Large intestine (tissue), 3 donors: ENCODE results near the gene CEACAM7. TPM values are rescaled to one million over a fixed set of nuclear protein-coding genes. Genes with fewer than 3 reads are reported as not detected.
A peak's percentile ranks its signal among the peaks of the same experiment; 100 is the strongest.
"Not testable (repeated sequence)": the region's sequence is repeated elsewhere in the genome, so short reads cannot be mapped to it uniquely, and the experiment has no call there.

ENCODE experiments used
- DNase-seq, 2 donors: peaks; one replicate each; pipeline versions ENCODE4 v3.0.0 to v3.0.0-alpha.2; 2013
- H3K27ac ChIP-seq: one replicate; pipeline ENCODE4 v1.5.1; 2013; ENCODE audit warnings: low read length
- H3K27me3 ChIP-seq: 2 replicates; pipeline ENCODE4 v1.6.1; 2013; ENCODE audit warnings: low read length; ENCODE audit not compliant: control insufficient read depth, insufficient read depth
- H3K36me3 ChIP-seq: 2 replicates; pipeline ENCODE4 v1.6.1; 2013; ENCODE audit warnings: low read length; ENCODE audit not compliant: control insufficient read depth, insufficient read depth
- H3K4me1 ChIP-seq: one replicate; pipeline ENCODE4 v1.6.1; 2013; ENCODE audit warnings: low read length; ENCODE audit not compliant: control insufficient read depth, insufficient read depth
- H3K4me3 ChIP-seq: one replicate; pipeline ENCODE4 v1.5.1; 2013; ENCODE audit warnings: low read length
- H3K9me3 ChIP-seq: one replicate; pipeline ENCODE4 v1.6.1; 2013; ENCODE audit warnings: mild to moderate bottlenecking, low read depth, low read length, moderate library complexity; ENCODE audit not compliant: control insufficient read depth
- WGBS: methylation state at CpG from one replicate; pipeline ENCODE4 v1.1.5; 2013; ENCODE audit warnings: low lambda C conversion rate; ENCODE audit not compliant: insufficient coverage; 5-methylcytosine and 5-hydroxymethylcytosine counted together
- polyA plus RNA-seq: library from polyadenylated mRNA; unstranded; fragments of 120-200 nt; gene quantifications from one replicate; pipeline ENCODE4 v1.2.1, GENCODE V29; 2013

Gene CEACAM7
- polyA plus RNA-seq, 1 donor: 0.09 TPM

- no peak overlapping the region for H3K4me3 ChIP-seq
- DNase-seq: no peak
- no CpG with 5 or more reads among the region's 8 CpGs for WGBS
- H3K27me3 ChIP-seq: peaks cover 3% of the 10 kb centered on the region
- H3K4me1 ChIP-seq: peaks cover 5% of the 10 kb centered on the region
- H3K27ac ChIP-seq: no peak overlapping the region
- no peaks in the 10 kb centered on the region for H3K9me3 ChIP-seq
- H3K36me3 ChIP-seq: no peaks in the 10 kb centered on the region
These were observed 22.0 kb upstream of the CEACAM7 start for GRCh38 chr19:41709951-41710645.

GRCh38 chr19:41709516-41709915 lies 21.4 kb upstream of the CEACAM7 start:
- H3K27ac ChIP-seq, H3K36me3 ChIP-seq, DNase-seq, H3K9me3 ChIP-seq, H3K27me3 ChIP-seq, H3K4me3 ChIP-seq, H3K4me1 ChIP-seq: not testable (repeated sequence)
- no CpG with 5 or more reads among the region's 8 CpGs for WGBS

- peak; percentile 16 to 31 for DNase-seq
These were observed 20.4 kb upstream of the CEACAM7 start, which contains the start of gene CEACAM5 for GRCh38 chr19:41708481-41708880. TSS of gene CEACAM5 (plus strand) at chr19:41708626. CDS start at chr19:41708732, 106 bp downstream.

GRCh38 chr19:41707871-41708371 lies 19.9 kb upstream of the CEACAM7 start:
- WGBS: no CpG with 5 or more reads among the region's 5 CpGs
- no peaks in the 10 kb centered on the region for H3K9me3 ChIP-seq
- H3K27ac ChIP-seq: no peak overlapping the region
- H3K36me3 ChIP-seq: no peaks in the 10 kb centered on the region
- peaks cover 5% of the 10 kb centered on the region for H3K4me1 ChIP-seq
- peaks cover 5% of the 10 kb centered on the region for H3K27me3 ChIP-seq
- H3K4me3 ChIP-seq: no peak overlapping the region
- no peak for DNase-seq

More at GRCh38 chr19:41708481-41708880, 20.4 kb upstream of the CEACAM7 start, which contains the start of gene CEACAM5:
- H3K27ac ChIP-seq: no peak within 1 kb of the TSS
- no peak within 1 kb of the TSS for H3K4me3 ChIP-seq
- 40% methylated on average over 1 of the region's 4 CpGs for WGBS
- peaks cover 5% of the 10 kb centered on the region for H3K4me1 ChIP-seq
- peaks cover 5% of the 10 kb centered on the region for H3K27me3 ChIP-seq
- H3K9me3 ChIP-seq: no peaks in the 10 kb centered on the region
- H3K36me3 ChIP-seq: no peaks in the 10 kb centered on the region

GRCh38 chr19:41707502-41707812 lies 19.4 kb upstream of the CEACAM7 start:
- Histone ChIP-seq H3K27me3 (peaks cover 5% of the 10 kb centered on the region), H3K4me3 (no peak overlapping the region), H3K4me1 (peaks cover 5% of the 10 kb centered on the region), H3K27ac (no peak overlapping the region), H3K36me3 (no peaks in the 10 kb centered on the region), H3K9me3 (no peaks in the 10 kb centered on the region)
- WGBS: no CpG with 5 or more reads among the region's 5 CpGs
- DNase-seq: no peak

GRCh38 chr19:41706741-41707501 lies 18.9 kb upstream of the CEACAM7 start:
- peak; percentile 76 to 85 for DNase-seq
- Histone ChIP-seq H3K4me1 (peaks cover 5% of the 10 kb centered on the region), H3K9me3 (no peaks in the 10 kb centered on the region), H3K27ac (peak overlapping the region; percentile 49), H3K27me3 (peaks cover 5% of the 10 kb centered on the region), H3K4me3 (peak overlapping the region; percentile 37), H3K36me3 (no peaks in the 10 kb centered on the region)
- no CpG with 5 or more reads among the region's 26 CpGs for WGBS

GRCh38 chr19:41705393-41706174 lies 17.5 kb upstream of the CEACAM7 start:
- no CpG with 5 or more reads among the region's 10 CpGs for WGBS
- Histone ChIP-seq H3K27me3 (peaks cover 5% of the 10 kb centered on the region), H3K4me1 (peaks cover 5% of the 10 kb centered on the region)

GRCh38 chr19:41703602-41704293 lies 15.7 kb upstream of the CEACAM7 start:
- WGBS: no CpG with 5 or more reads among the region's 8 CpGs
- H3K9me3 ChIP-seq: no peaks in the 10 kb centered on the region
- DNase-seq: no peak
- H3K4me3 ChIP-seq: no peak overlapping the region
- H3K4me1 ChIP-seq: peaks cover 18% of the 10 kb centered on the region
- H3K27ac ChIP-seq: no peak overlapping the region
- H3K36me3 ChIP-seq: no peaks in the 10 kb centered on the region
- peaks cover 5% of the 10 kb centered on the region for H3K27me3 ChIP-seq

More at GRCh38 chr19:41705393-41706174, 17.5 kb upstream of the CEACAM7 start:
- DNase-seq: peak; percentile 13 to 47
- Histone ChIP-seq H3K36me3 (no peaks in the 10 kb centered on the region), H3K4me3 (no peak overlapping the region), H3K27ac (no peak overlapping the region), H3K9me3 (no peaks in the 10 kb centered on the region)

GRCh38 chr19:41702171-41702651 lies 14.1 kb upstream of the CEACAM7 start:
- H3K36me3 ChIP-seq: no peaks in the 10 kb centered on the region
- peaks cover 10% of the 10 kb centered on the region for H3K27me3 ChIP-seq
- H3K27ac ChIP-seq: no peak overlapping the region
- no peak overlapping the region for H3K4me3 ChIP-seq
- no peak for DNase-seq
- 87% methylated on average over 2 of the region's 3 CpGs for WGBS
- H3K9me3 ChIP-seq: no peaks in the 10 kb centered on the region
- H3K4me1 ChIP-seq: peaks cover 17% of the 10 kb centered on the region
